MM.1S (cell line): ENCODE data around the gene DOCK11.
"Not testable (repeated sequence)": the region's sequence is repeated elsewhere in the genome, so short reads cannot be mapped to it uniquely, and the experiment has no call there.

Experiments
- EZH2phosphoT487 ChIP-seq: fragments of 300-600 bp; sonication (generic); IDR thresholded peaks from 2 replicates; pipeline ENCODE4 v1.6.1; 2018; ENCODE audit warnings: antibody characterized with exemption, low read length
- TF ChIP-seq, protein P1 (sequence below): fragments of 300-600 bp; sonication (generic); IDR thresholded peaks from 2 replicates; pipeline ENCODE4 v1.5.1; 2016; ENCODE audit warnings: antibody characterized with exemption, low read length, mixed read lengths

DNA sequence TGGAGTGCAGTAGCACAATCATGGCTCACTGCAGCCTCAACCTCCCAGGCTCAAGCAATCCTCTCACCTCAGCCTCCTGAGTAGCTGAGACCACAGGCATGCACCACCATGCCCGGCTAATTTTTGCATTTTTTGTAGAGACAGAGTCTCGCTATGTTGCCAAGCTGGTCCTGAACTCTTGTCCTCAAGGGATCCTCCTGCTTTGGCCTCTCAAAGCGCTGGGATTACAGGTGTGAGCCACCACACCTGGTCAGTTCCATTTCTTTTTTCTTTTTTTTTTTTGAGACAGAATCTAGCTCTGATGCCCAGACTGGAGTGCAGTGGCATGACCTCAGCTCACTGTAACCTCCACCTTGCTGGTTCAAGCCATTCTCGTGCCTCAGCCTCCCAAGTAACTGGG lies 13.2 kb upstream of the DOCK11 start:
- TF ChIP-seq, protein P1, sequence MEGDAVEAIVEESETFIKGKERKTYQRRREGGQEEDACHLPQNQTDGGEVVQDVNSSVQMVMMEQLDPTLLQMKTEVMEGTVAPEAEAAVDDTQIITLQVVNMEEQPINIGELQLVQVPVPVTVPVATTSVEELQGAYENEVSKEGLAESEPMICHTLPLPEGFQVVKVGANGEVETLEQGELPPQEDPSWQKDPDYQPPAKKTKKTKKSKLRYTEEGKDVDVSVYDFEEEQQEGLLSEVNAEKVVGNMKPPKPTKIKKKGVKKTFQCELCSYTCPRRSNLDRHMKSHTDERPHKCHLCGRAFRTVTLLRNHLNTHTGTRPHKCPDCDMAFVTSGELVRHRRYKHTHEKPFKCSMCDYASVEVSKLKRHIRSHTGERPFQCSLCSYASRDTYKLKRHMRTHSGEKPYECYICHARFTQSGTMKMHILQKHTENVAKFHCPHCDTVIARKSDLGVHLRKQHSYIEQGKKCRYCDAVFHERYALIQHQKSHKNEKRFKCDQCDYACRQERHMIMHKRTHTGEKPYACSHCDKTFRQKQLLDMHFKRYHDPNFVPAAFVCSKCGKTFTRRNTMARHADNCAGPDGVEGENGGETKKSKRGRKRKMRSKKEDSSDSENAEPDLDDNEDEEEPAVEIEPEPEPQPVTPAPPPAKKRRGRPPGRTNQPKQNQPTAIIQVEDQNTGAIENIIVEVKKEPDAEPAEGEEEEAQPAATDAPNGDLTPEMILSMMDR: not testable (repeated sequence)
- not testable (repeated sequence) for TF ChIP-seq EZH2phosphoT487
